K562 (cell line): ENCODE results near the gene PACS2. TPM values are rescaled to one million over a fixed set of nuclear protein-coding genes. Genes with fewer than 3 reads are reported as not detected.

ENCODE experiments used
- ATAC-seq: fragments of 200-7000 bp; cut with Tn5 transposase; 3 replicates; pipeline ENCODE4 v1.9.1; 2020; ENCODE audit warnings: moderate library complexity
- BruUV-seq: library from RNA; stranded (reverse); fragments of 400-500 nt; replicated peaks from 2 replicates; lab custom pipeline; 2021; lab: Mats Ljungman, UMichigan
- CTCF ChIA-PET: fragments of 300-600 bp; formaldehyde crosslinking; extraction: SDS; loops from one replicate; lab custom pipeline; 2021; ENCODE audit warnings: low intra/inter-chr PET ratio; lab: Yijun Ruan, JAX
- POLR2A ChIA-PET: fragments of 300-600, 350-650 bp; sonication (Branson Sonifier 250); formaldehyde crosslinking; extraction: SDS; loops from one replicate; lab custom pipeline; 2021; ENCODE audit warnings: antibody characterized with exemption, inconsistent platforms; lab: Yijun Ruan, JAX
- DNase-seq, 4 experiments: peaks; one replicate each; pipeline versions ENCODE4 v3.0.0 to v3.0.0-alpha.2; 2011 to 2018; ENCODE audit warnings: low spot score in 3 of 4, mixed read lengths in 3 of 4; ENCODE audit errors: extremely low read depth in 1 of 4
- FAIRE-seq: peaks from 2 replicates; lab custom pipeline; 2011; peaks lifted over from hg19 to GRCh38; lab: Jason Lieb, UNC
- H2AFZ ChIP-seq: 2 replicates; pipeline ENCODE4 v1.6.0; 2011; ENCODE audit warnings: low read depth, low read length, control low read depth, inconsistent platforms
- H3K27ac ChIP-seq: fragments of 200-600 bp; 3 replicates; pipeline ENCODE4 v1.8.0; 2011; ENCODE audit warnings: low read depth, mild to moderate bottlenecking, control low read depth, inconsistent platforms, low read length, moderate library complexity, mixed read lengths; ENCODE audit errors: extremely low read depth
- H3K27me3 ChIP-seq, 2 experiments: fragments of 300-600 bp in 1 of 2; 2 replicates in 1 of 2; 3 replicates in 1 of 2; pipeline versions ENCODE4 v1.6.0 to v1.8.0; 2011; ENCODE audit warnings: inconsistent platforms in 2 of 2, low read length in 2 of 2, mild to moderate bottlenecking in 1 of 2, mixed read lengths in 1 of 2, moderate library complexity in 1 of 2; ENCODE audit not compliant: control insufficient read depth in 2 of 2, insufficient read depth in 2 of 2
- H3K36me3 ChIP-seq: fragments of 300-600 bp; 3 replicates; pipeline ENCODE4 v1.8.0; 2011; ENCODE audit warnings: mild to moderate bottlenecking, low read length, inconsistent platforms; ENCODE audit not compliant: control insufficient read depth, insufficient read depth
- H3K4me1 ChIP-seq, 2 experiments: fragments of 200-600 bp in 1 of 2; replicated peaks in 1 of 2; 2 replicates in 1 of 2; 3 replicates in 1 of 2; pipeline versions ENCODE4 v1.5.1 to v1.8.0; 2011; ENCODE audit warnings: inconsistent platforms in 2 of 2, low read length in 2 of 2, mild to moderate bottlenecking in 1 of 2, mixed read lengths in 1 of 2, moderate library complexity in 1 of 2; ENCODE audit not compliant: control insufficient read depth in 2 of 2, insufficient read depth in 2 of 2
- H3K4me2 ChIP-seq: 2 replicates; pipeline ENCODE4 v1.6.1; 2011; ENCODE audit warnings: low read length, control low read depth, inconsistent platforms, mixed read lengths; ENCODE audit not compliant: insufficient read depth
- H3K4me3 ChIP-seq: fragments of 200-600 bp; sonication (generic), shearing (Covaris generic); 2 replicates; pipeline ENCODE4 v1.5.1; 2016; ENCODE audit warnings: control low read depth, inconsistent platforms
- H3K79me2 ChIP-seq: fragments of 200-600 bp; 3 replicates; pipeline ENCODE4 v1.8.0; 2011; ENCODE audit warnings: low read length, inconsistent platforms; ENCODE audit not compliant: control insufficient read depth, insufficient read depth
- H3K9ac ChIP-seq, 2 experiments: 2 replicates each; pipeline versions ENCODE4 v1.6.0 to v1.6.1; 2011; ENCODE audit warnings: low read depth in 2 of 2, low read length in 2 of 2, control low read depth in 1 of 2, inconsistent platforms in 1 of 2, mild to moderate bottlenecking in 1 of 2, mixed read lengths in 1 of 2; ENCODE audit not compliant: insufficient read depth in 1 of 2
- H3K9me1 ChIP-seq: one replicate; pipeline ENCODE4 v1.6.0; 2011; ENCODE audit warnings: inconsistent platforms, mild to moderate bottlenecking, low read length, moderate library complexity; ENCODE audit not compliant: control insufficient read depth, insufficient read depth
- H3K9me3 ChIP-seq: replicated peaks from 2 replicates; pipeline ENCODE4 v1.5.1; 2011; ENCODE audit warnings: low read depth, low read length, inconsistent platforms; ENCODE audit not compliant: control insufficient read depth, insufficient read depth
- H4K20me1 ChIP-seq: replicated peaks from 2 replicates; pipeline ENCODE4 v1.6.1; 2011; ENCODE audit warnings: low read length, inconsistent platforms, mixed read lengths; ENCODE audit not compliant: control insufficient read depth, insufficient read depth
- HMBOX1 ChIP-seq: sonication (generic); IDR thresholded peaks from 2 replicates; pipeline ENCODE4 v1.6.1; 2016
- HOMEZ ChIP-seq: fragments of 250-450 bp; sonication (Bioruptor Pico); IDR thresholded peaks from 2 replicates; pipeline ENCODE4 v1.4.0; 2020; ENCODE audit warnings: mild to moderate bottlenecking, moderate library complexity
- SIX5 ChIP-seq, 2 experiments: IDR thresholded peaks; 2 replicates each; pipeline ENCODE4 v1.6.1; 2011; ENCODE audit warnings: low read length in 2 of 2, borderline replicate concordance in 1 of 2, low read depth in 1 of 2, mild to moderate bottlenecking in 1 of 2, moderate library complexity in 1 of 2; ENCODE audit not compliant: insufficient read depth in 1 of 2
- THRA ChIP-seq: fragments of 450-650 bp; IDR thresholded peaks from 2 replicates; pipeline ENCODE4 v1.6.1; 2017; ENCODE audit warnings: mild to moderate bottlenecking, moderate library complexity
- TSHZ1 ChIP-seq: fragments of 250-450 bp; sonication (Bioruptor Pico); IDR thresholded peaks from 2 replicates; pipeline ENCODE4 v1.4.0; 2020; ENCODE audit warnings: mild to moderate bottlenecking, moderate library complexity
- WGBS: fragments of 100-300 bp; shearing (Covaris generic); methylation state at CpG from one replicate; pipeline ENCODE4 v1.1.6; 2016; ENCODE audit warnings: low coverage, mixed read lengths; ENCODE audit not compliant: insufficient coverage; ENCODE audit errors: missing lambda C conversion rate; 5-methylcytosine and 5-hydroxymethylcytosine counted together
- in situ Hi-C: fragments of 300-500 bp; cut with MboI; formaldehyde crosslinking; loops from 4 replicates; pipeline ENCODE4 v1.15.0; 2018; ENCODE audit warnings: inconsistent platforms, mixed read lengths
- intact Hi-C: fragments of 100-400 bp; cut with micrococcal nuclease; formaldehyde crosslinking; loops from 2 replicates; pipeline ENCODE4 v1.14.2; 2022
- polyA plus RNA-seq, 8 experiments: library from polyadenylated mRNA; depleted of rRNA in 4 of 8; stranded (reverse) in 5 of 8; unstranded in 3 of 8; fragments of >200 nt; fragmentation: Nextera tagmentation in 2 of 8; fragmentation: Illumina TruSeq in 1 of 8; extraction: Ambion mirVana in 2 of 8; extraction: Trizol in 1 of 8; gene quantifications; 2 replicates each; pipeline versions ENCODE4 v1.2.1 to v1.2.3, GENCODE V29; 2011 to 2014; ENCODE audit warnings: inconsistent platforms in 1 of 8, missing spikeins in 1 of 8
- total RNA-seq, 7 experiments: library from RNA; depleted of rRNA in 6 of 7; stranded (reverse); fragments of >200 nt in 6 of 7; fragmentation: Illumina TruSeq in 2 of 7; extraction: Trizol in 2 of 7; gene quantifications; 2 replicates each; pipeline versions ENCODE4 v1.2.1 to v1.2.3, GENCODE V29; 2011 to 2021; ENCODE audit warnings: low replicate concordance in 1 of 7

PACS2 gene
- total and polyA plus RNA-seq, 9 of the 15 experiments (the other 6 are each of a cell fraction or from before 2014, with no cell fraction given): 0.11 to 20.8 (median 9.9) TPM

GRCh38 chr14:105384605-105385321, 70.2 kb downstream of the PACS2 start:
- no TSS peak for BruUV-seq
- 85% methylated on average over 16 of the region's 29 CpGs for WGBS
- Histone ChIP-seq H3K4me2 (no peak overlapping the region), H2AFZ (no peak overlapping the region), H3K4me1 (peaks cover 0 to 25% of the 10 kb centered on the region in 2 experiments; a peak in 2 of 5 replicates), H3K27ac (no peak overlapping the region), H3K79me2 (no peaks in the 10 kb centered on the region), H3K9me1 (no peaks in the 10 kb centered on the region), H3K9ac (no peak overlapping the region; a peak in 1 of 4 replicates), H3K36me3 (no peaks in the 10 kb centered on the region), H3K27me3 (no peaks in the 10 kb centered on the region), H3K9me3 (no peaks in the 10 kb centered on the region), H4K20me1 (no peaks in the 10 kb centered on the region; the same call in 1 of the 2 replicates), H3K4me3 (no peak overlapping the region)
- in situ Hi-C loops (no loop called here), intact Hi-C loops (no loop called here)
- ChIA-PET POLR2A (interaction anchor here (1.1 kb wide), 1 partner anchor 19 kb away, joined by 3 read pairs; no protein-coding TSS in a partner anchor), CTCF (no interaction called here)
- TF ChIP-seq SIX5 (IDR thresholded peaks at IDR 0.05; ENCODE audit: borderline replicate concordance in 1 of 2, insufficient read depth in 1 of 2, low read depth in 1 of 2, low read length in 2 of 2): no peak
- TF ChIP-seq TSHZ1: no peak
- no peak for TF ChIP-seq HOMEZ (CRISPR knock-in tag)
- TF ChIP-seq HMBOX1: no peak
- TF ChIP-seq THRA: no peak
- no peak for ATAC-seq
- FAIRE-seq: no peak
- DNase-seq: no peak
